NCI-H526 treated with DMSO at 0.1 percent for 48 hours (cell line): ENCODE data around the gene SLC5A5.
"Not testable (repeated sequence)": the region's sequence is repeated elsewhere in the genome, so short reads cannot be mapped to it uniquely, and the experiment has no call there.

Experiments
- DNase-seq: peaks from one replicate; lab custom pipeline; 2025; lab: John Stamatoyannopoulos, UW

The SLC5A5 gene

DNA sequence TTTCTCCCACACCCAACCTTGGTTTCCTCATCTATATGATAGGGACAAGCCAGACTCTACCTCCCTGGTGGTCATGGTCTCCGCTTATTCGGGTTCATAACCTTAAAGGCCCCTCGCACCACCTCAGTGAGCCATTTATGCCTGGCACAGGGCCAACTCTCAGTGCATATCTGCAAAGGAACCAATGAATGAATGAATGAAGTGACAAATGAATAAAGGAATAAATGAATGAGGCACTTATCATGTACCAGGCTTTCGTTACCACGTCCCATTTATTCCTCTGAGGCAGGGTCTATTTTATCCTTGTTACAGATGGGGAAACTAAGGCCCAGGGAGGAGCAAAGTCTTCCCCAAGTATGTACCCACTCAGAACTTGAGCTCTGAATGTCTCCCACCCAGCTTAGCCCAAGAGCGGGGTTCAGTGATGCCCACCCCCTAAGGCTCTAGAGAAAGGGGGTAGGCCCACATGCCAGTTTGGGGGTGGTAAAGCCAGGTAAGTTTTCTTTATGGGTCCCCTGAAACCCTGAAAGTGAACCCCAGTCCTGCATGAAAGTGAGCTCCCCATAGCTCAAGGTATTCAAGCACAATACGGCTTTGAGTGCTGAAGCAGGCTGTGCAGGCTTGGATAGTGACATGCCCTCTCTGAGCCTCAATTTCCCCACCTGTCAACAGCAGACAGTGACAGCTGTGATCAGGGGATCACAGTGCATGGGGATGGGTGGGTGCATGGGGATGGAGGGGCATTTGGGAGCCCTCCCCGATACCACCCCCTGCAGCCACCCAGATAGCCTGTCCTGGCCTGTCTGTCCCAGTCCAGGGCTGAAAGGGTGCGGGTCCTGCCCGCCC, 490 bp upstream of the SLC5A5 start:
- DNase-seq, result no peak

DNA sequence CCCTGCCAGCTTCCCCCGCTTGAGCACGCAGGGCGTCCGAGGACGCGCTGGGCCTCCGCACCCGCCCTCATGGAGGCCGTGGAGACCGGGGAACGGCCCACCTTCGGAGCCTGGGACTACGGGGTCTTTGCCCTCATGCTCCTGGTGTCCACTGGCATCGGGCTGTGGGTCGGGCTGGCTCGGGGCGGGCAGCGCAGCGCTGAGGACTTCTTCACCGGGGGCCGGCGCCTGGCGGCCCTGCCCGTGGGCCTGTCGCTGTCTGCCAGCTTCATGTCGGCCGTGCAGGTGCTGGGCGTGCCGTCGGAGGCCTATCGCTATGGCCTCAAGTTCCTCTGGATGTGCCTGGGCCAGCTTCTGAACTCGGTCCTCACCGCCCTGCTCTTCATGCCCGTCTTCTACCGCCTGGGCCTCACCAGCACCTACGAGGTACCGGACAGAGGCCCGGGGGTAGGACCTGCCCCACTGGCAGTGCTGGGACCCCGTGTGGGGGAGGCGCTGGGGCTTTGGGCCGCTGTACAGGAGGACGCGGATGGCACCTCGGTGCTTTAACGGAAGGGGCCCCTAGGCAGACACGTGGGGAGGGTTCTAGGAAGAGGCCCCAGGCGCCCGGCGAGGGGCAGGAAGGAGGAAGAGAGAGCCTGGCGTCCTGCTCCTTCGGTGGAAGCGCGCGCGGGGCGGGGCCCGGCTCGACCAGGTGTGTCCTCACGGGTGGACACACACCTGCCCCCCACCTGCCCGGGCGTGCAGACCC, 681 bp downstream of the SLC5A5 start:
- no peak for DNase-seq

DNA sequence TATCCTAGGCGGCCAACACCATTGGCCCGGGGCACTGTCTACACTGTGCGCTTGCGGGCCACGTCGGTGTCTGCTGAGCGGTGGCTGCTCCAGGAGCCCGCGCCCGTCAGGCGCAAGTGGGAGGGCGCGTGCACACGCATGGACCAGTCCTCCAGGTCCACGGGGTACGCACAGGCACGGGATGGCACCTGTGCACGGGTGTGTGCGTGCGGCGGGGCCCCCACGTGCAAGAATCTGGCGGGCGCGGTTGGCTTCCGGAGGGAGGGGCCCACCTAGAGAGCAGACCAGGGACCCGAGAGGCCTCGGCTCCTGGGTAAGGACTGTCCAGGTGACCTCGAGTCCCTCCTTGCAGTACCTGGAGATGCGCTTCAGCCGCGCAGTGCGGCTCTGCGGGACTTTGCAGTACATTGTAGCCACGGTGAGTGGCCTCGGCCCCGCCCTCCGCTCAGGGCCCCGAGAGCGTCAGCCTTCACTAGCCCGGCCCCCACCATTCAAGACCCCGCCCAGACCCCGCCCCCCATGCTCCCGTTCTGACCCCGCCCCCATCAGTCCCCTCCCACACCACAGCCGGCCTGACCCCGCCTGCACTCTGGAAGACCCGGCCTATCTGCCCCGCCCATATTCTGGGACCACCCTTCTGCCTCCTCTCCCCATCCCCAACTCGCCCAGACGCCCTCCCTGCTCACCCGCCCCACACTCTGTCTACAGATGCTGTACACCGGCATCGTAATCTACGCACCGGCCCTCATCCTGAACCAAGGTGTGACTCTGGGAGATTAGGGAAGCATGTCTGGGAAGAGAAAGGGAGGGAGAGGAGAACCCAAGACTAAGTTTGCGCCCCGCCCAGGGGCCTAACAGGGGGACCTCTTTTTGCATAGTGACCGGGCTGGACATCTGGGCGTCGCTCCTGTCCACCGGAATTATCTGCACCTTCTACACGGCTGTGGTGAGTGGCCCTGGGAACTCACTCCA, 2.3 kb downstream of the SLC5A5 start:
- DNase-seq, result no peak

DNA sequence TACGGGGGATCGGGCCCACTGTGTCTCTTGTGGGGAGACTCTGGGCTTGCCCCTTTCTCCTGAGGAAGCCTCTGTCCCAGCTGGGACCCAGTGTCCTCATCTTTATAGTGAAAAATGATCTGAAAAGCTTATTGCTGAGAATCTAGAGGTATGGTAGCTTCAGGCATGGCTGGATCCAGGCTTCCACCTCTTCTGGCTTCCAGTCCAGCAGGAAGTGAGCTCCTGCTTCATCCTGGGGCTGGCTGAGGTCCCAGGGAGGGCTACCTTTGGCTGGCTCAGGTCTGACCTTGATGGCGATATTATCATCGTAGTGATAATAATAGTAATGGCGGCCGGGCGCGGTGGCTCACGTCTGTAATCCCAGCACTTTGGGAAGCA, 3.0 kb downstream of the SLC5A5 start:
- DNase-seq, result no peak

DNA sequence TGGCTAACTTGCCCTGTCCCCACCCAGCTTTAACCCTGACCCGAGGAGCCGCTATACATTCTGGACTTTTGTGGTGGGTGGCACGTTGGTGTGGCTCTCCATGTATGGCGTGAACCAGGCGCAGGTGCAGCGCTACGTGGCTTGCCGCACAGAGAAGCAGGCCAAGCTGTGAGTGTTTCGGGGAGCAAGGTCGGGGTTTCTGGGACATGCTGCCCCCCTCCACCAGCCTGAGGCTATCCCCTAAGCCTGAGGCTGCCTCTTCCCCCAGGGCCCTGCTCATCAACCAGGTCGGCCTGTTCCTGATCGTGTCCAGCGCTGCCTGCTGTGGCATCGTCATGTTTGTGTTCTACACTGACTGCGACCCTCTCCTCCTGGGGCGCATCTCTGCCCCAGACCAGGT, 6.0 kb downstream of the SLC5A5 start:
- DNase-seq, result no peak

DNA sequence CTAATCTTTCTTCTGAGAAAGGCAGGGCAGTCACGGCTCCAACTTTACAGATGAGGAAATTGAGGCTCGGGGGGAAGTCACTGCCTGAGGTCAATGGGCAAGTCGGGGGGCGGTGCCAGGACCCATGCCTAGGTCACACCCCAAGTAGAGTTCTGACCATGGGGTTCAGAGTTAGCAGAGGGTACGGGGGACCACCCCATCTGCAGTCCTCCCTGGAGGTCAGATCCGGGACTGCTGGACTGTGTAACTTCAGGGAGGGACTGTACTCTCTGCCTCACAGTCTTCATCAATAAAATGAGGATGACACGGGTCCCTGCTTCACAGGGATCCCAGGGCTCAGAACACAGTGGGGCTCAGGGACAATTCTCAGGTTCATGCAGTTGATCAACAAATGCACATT, 7.7 kb downstream of the SLC5A5 start:
- DNase-seq, result no peak

DNA sequence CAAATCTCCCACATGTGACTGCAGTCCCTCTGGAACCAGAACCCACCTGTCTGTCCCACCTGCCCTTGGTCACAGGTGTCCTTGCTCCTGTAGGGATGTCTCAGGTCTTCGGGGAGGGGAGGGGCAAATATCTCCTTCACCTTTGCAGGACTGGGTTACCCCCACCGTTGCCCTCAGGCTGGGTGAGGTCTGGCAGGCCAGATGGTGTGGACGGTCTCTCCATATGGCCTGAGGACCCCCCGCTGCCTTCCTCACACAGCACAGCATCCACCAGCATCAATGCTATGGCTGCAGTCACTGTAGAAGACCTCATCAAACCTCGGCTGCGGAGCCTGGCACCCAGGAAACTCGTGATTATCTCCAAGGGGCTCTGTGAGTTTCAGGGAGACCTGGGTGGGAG, 10.0 kb downstream of the SLC5A5 start:
- DNase-seq, result no peak

DNA sequence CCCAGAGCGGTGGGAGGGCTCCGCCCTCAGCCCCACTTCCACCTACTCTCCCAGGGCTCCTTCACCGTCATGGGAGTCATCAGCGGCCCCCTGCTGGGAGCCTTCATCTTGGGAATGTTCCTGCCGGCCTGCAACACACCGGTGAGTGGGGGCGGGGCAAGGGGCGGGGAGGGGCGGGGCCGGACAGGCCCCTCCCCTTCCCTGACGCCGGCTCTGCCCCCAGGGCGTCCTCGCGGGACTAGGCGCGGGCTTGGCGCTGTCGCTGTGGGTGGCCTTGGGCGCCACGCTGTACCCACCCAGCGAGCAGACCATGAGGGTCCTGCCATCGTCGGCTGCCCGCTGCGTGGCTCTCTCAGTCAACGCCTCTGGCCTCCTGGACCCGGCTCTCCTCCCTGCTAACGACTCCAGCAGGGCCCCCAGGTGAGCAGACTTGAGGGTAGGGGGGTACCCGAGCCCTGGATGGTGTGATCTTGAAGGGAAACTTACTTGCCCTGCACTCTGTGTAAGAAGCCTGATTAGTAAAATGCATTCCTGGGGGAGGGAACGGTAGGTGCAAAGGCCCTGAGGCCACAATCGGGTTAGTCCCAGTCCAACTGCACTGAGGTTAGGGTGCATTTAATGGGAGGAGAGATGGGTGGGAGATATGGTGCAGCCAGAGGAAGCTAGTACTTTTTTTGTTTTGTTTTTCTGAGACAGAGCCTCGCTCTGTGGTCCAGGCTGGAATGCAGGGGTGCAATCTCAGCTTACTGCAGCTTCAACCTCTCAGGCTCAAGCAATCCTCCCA, 12.1 kb downstream of the SLC5A5 start:
- DNase-seq, result no peak

DNA sequence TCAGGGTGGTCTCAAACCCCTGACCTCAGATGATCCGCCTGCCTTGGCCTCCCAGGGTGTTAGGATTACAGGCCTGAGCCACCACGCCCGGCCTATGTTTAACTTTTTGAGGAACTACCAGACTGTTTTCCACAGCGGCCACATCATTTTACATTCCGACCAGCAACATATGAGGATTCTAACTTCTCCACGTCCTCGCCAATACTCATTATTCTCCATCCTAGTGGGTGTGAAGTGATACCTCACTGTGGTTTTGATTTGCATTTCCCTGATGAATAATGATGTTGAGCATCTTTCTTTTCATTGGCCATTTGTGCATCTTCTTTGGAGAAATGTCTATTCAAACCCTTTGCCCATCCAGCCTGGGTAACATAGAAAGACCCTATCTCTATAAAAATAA, 14.8 kb downstream of the SLC5A5 start:
- no peak for DNase-seq

DNA sequence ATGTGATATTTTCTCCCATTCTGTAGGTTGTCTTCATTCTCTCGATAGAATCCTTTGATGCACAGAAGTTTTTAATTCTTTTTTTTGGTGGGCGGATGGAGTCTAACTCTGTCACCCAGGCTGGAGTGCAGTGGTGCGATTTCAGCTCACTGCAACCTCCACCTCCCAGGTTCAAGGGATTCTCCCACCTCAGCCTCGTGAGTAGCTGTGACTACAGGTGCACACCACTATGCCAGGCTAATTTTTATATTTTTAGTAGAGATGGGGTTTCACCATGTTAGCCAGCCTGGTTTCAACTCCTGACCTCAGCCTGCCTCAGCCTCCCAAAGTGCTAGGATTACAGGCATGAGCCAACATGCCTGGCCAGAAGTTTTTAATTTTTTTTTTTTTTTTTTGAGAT, 15.5 kb downstream of the SLC5A5 start:
- not testable (repeated sequence) for DNase-seq

DNA sequence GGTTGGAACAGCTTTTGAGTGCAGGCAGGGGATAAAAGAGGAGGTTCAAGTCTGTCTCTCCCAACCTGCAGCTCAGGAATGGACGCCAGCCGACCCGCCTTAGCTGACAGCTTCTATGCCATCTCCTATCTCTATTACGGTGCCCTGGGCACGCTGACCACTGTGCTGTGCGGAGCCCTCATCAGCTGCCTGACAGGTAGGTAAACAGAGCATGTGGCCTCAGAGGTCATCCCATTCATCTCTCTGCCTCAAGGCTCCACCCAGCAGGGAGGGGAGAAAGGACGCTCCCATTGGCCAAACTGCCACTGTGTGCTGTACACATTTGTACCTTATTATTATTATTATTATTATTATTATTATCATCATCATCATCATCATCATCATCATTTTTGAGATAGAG, 16.5 kb downstream of the SLC5A5 start:
- no peak for DNase-seq

DNA sequence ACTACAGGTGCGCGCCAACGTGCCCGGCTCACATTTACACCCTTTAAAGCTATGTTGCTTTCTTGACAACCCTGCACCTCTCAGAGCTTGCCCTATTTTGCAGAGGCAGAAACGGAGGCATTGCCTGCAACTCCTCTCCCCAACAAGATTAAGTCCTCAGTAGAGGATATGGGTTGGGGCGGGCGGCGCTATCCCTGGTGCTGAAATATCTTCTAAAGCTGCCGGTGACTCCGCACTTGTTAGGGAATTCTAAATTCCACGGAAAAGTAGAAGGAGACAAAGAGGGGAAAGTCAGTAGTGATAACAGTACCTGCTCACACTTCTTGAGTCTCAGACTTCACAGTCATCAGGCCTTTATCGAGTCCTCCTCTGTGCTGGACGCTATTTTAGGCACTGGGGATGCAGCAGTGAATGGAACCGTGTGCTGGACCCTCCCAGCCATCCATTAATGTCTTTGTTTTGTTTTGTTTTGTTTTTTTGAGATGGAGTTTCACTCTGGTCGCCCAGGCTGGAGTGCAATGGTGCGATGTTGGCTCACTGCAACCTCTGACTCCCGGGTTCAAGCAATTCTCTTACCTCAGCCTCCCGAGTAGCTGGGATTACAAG, 18.0 kb downstream of the SLC5A5 start:
- no peak for DNase-seq

DNA sequence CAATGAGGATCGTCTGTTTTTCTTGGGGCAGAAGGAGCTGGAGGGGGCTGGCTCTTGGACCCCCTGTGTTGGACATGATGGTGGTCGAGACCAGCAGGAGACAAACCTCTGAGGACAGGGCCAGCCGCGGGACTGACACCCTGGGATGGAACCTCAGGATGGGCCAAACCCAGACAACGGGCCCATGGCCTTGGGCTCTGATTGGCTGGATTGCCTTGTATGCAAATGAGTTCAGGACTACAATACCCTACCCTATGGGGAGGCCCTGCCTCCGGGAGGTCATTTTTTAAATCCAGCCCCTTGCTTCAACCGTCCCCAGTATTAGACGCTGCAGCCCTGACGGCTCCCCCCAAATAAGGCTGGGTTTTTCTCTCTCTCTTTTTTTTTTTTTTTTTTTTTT, 22.0 kb downstream of the SLC5A5 start:
- no peak for DNase-seq

DNA sequence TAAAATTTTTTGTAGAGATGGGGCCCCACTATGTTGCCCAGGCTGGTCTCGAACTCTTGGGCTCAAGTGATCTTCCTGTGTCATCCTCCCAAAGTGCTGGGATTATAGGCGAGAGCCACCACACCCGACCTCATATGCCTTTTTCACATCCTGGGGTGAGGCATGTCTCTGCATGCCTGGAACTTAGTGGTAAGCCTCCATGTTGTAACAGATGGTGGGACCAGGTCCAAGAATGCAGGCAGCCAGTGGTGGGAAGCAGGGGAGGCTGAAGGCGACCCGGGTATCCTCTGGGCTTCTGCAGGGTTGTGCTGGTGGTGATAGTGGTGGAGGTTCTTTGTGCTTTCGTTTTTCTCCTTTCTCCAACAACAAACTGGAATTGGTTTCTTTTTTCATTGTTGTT, 31.0 kb downstream of the SLC5A5 start:
- DNase-seq, result no peak

DNA sequence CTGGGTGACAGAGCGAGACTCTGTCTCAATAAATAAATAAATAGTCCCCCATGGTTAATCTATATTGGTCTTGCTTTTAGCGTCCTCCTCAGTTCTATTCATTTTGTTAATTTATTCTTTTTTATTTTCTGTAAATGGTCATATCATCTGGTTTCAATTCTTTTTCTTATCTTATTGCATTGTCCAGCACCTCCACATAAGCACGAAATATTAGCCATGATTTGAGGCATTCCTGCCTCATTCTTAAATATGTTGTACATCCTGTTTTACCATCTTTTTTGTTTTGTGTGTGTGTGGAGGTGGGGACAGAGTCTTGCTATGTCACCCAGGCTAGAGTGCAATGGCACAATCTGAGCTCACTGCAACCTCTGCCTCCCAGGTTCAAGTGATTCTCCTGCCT, 36.5 kb downstream of the SLC5A5 start:
- DNase-seq, result no peak

DNA sequence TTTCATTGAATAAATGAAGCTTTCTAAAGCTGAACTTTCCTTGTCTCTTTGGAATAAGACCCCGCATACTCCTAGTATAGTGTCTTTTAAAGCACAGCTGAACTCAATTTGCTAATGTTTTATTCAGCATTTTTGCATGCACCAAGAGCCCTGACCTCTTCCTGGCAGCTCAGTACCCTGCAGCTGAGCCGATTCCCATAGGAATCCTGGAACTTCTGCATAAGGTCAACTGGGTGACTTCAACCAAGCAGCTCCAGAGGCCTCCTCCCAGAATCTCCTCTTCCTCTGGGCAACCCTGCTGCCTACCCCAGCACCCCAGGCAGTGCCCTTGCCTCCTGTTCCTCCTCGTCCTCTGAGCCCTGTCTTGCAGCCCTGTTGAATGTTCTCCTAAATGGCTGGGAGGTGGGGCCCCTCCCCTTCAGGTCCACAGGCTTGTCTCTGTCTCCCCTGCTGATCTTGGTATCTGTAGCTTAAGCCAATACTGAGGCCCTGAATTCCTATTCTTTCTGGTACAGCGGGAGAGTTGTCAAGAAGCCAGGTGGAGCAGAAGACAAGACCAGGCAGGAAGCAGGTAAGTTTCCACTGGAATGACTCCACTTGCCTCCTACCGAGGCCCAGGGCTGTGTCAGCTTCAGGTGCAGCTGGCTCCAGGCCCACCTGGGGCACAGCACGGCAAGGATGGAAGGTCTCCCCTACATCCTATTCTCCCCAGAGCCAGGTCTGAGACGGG, 37.4 kb downstream of the SLC5A5 start:
- no peak for DNase-seq

DNA sequence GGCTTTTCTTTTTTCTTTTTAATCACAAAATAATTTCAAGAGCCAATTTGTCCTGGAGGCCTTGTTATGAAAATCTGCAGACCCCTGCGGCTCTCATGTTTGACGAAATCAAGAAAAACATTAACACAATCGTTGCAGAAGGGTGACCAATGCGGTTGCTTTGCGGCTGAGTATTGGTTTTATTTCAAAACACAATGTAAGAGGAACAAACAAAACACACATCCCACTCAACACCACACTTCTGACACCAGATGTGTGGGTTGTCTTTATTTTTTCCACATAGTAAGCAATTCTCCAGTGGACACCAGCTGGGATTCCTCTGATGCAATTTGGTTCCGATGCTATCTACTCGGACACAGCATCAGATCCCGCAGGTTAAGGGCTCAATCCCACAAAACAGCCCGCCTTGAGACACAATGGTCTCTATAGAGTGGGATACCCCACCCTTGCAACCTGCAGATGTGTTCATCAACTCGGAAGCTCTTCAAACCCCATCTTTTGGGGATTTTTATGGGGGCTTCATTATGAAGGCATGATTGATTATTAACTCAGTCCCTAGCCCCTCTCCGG, 39.1 kb downstream of the SLC5A5 start:
- no peak for DNase-seq

DNA sequence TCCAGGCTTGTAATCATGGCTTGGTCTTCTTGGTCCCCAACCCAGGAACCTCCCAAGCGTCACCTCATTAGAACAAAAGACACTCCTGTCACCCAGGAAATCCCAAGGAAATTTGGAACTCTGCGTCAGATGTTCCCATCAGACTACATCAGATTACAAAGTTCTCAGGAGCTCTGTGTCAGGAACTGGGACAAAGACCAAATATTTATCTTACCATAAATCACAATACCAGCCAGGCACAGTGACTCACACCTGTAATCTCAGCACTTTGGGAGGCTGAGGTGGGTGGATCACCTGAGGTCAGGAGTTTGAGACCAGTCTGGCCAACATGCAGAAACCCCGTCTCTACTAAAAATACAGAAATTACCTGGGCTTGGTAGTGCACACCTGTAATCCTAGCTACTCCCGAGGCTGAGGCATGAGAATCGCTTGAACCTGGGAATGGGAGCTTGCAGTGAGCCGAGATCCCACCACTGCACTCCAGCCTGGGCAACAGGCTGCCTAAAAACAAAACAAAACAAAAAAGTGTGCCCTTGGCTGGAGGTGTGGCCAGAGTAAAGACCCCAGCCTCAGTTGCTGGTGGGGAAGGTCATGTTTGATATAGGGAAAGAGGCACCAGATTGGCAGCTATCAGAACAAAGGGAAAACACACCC, 44.3 kb downstream of the SLC5A5 start:
- DNase-seq, result no peak

DNA sequence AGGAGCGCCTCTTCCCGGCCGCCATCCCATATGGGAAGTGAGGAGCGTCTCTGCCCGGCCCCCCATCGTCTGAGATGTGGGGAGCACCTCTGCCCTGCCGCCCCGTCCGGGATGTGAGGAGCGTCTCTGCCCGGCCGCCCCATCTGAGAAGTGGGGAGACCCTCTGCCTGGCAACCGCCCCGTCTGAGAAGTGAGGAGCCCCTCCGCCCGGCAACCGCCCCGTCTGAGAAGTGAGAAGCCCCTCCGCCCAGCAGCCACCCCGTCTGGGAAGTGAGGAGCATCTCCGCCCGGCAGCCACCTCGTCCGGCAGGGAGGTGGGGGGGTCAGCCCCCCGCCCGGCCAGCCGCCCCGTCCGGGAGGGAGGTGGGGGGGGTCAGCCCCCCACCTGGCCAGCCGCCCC, 46.4 kb downstream of the SLC5A5 start:
- not testable (repeated sequence) for DNase-seq

DNA sequence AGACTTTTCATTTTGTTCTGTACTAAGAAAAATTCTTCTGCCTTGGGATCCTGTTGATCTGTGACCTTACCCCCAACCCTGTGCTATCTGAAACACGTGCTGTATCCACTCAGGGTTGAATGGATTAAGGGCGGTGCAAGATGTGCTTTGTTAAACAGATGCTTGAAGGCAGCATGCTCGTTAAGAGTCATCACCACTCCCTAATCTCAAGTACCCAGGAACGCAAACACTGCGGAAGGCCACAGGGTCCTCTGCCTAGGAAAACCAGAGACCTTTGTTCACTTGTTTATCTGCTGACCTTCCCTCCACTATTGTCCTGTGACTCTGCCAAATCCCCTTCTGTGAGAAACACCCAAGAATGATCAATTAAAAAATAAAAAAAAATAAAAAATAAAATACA, 47.4 kb downstream of the SLC5A5 start:
- DNase-seq, result not testable (repeated sequence)
